Muscle layer of colon (tissue), 2 donors: Measurements from ENCODE around the gene DLG5.

Experiments used
- H3K27ac ChIP-seq: one replicate; pipeline ENCODE4 v1.7.0; 2013; ENCODE audit warnings: low read depth, mild to moderate bottlenecking, low read length, moderate library complexity
- H3K27me3 ChIP-seq, 2 donors: one replicate each; pipeline ENCODE4 v1.7.0; 2013; ENCODE audit warnings: low read length in 2 of 2, mild to moderate bottlenecking in 2 of 2; ENCODE audit not compliant: insufficient read depth in 2 of 2, control insufficient read depth in 1 of 2
- H3K36me3 ChIP-seq: one replicate; pipeline ENCODE4 v1.7.0; 2013; ENCODE audit warnings: mild to moderate bottlenecking, low read length; ENCODE audit not compliant: insufficient read depth
- H3K4me1 ChIP-seq: one replicate; pipeline ENCODE4 v1.7.0; 2013; ENCODE audit warnings: mild to moderate bottlenecking, low read length; ENCODE audit not compliant: insufficient read depth
- H3K4me3 ChIP-seq, 2 donors: one replicate each; pipeline ENCODE4 v1.7.0; 2013; ENCODE audit warnings: low read length in 2 of 2, low read depth in 1 of 2, mild to moderate bottlenecking in 1 of 2, moderate library complexity in 1 of 2
- H3K9ac ChIP-seq: one replicate; pipeline ENCODE4 v1.7.0; 2013; ENCODE audit warnings: low read length
- H3K9me3 ChIP-seq: one replicate; pipeline ENCODE4 v1.7.0; 2013; ENCODE audit warnings: mild to moderate bottlenecking, low read length
- donor health status: abdominal sarcoma.
- donor health status: Adenocarcinoma of cecum.

Gene DLG5

GRCh38 chr10:77884181-77884580 is 42.4 kb downstream of the DLG5 start:
- no peaks in the 10 kb centered on the region for H3K9me3 ChIP-seq
- H3K4me1 ChIP-seq, result peaks cover 51% of the 10 kb centered on the region
- H3K27me3 ChIP-seq, result no peaks in the 10 kb centered on the region
- no peaks in the 10 kb centered on the region for H3K36me3 ChIP-seq
- H3K4me3 ChIP-seq, result no peak overlapping the region
- no peak overlapping the region for H3K9ac ChIP-seq
- H3K27ac ChIP-seq, result no peak overlapping the region

GRCh38 chr10:77881636-77882035 is 44.9 kb downstream of the DLG5 start:
- Histone ChIP-seq H3K9ac (no peak overlapping the region), H3K27me3 (no peaks in the 10 kb centered on the region), H3K9me3 (no peaks in the 10 kb centered on the region), H3K4me3 (no peak overlapping the region), H3K4me1 (peaks cover 45% of the 10 kb centered on the region), H3K27ac (no peak overlapping the region), H3K36me3 (no peaks in the 10 kb centered on the region)

DNA sequence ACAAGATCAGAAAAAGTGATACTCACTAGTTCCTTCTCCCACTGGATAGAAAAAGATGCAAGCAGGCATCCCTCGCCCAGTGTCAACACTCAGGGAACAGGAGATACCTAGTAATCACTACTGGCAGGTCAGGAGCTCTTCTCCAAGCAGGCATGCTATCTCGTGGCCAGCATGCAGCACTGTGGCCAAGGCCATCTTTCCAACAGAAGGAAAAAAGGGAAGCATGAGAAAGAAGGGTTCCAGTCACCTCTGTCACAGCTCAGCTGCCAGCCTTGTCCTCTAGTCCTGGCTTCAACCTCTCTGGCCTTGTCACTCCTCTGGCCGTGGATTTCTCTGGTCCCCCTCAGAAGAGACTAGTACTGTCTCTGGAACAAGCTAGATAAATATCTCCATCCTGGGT is 45.3 kb downstream of the DLG5 start:
- Histone ChIP-seq H3K9ac (no peak overlapping the region), H3K36me3 (no peaks in the 10 kb centered on the region), H3K27me3 (no peaks in the 10 kb centered on the region), H3K4me1 (peaks cover 45% of the 10 kb centered on the region), H3K9me3 (no peaks in the 10 kb centered on the region), H3K4me3 (no peak overlapping the region), H3K27ac (no peak overlapping the region)

DNA sequence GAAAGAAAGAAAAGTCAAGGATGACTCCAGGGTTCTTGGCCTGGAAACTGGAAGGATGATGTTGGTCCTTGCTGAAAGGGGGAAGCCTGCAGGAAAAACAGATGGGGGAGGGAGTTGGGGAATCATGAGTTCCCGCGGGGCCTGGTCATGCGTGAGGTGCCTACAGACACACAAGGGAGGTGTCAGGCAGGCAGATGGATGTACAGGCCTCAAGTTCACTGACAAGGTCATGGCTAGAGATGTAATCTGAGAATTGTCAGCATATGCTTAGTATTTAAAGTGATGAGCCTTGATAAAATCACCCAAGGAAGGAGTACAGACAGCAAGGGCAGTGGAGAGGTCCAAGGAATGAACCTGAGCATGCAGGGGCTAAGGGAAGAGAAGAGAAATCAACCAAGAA is 46.8 kb downstream of the DLG5 start:
- Histone ChIP-seq H3K27me3 (no peaks in the 10 kb centered on the region), H3K9ac (no peak overlapping the region), H3K9me3 (no peaks in the 10 kb centered on the region), H3K4me3 (no peak overlapping the region), H3K27ac (no peak overlapping the region), H3K4me1 (peaks cover 49% of the 10 kb centered on the region), H3K36me3 (no peaks in the 10 kb centered on the region)

GRCh38 chr10:77879065-77879464 is 47.5 kb downstream of the DLG5 start:
- H3K27me3 ChIP-seq, result no peaks in the 10 kb centered on the region
- no peak overlapping the region for H3K4me3 ChIP-seq
- no peaks in the 10 kb centered on the region for H3K9me3 ChIP-seq
- H3K36me3 ChIP-seq, result no peaks in the 10 kb centered on the region
- H3K27ac ChIP-seq, result peak overlapping the region; percentile 71
- H3K4me1 ChIP-seq, result peaks cover 52% of the 10 kb centered on the region
- H3K9ac ChIP-seq, result no peak overlapping the region

DNA sequence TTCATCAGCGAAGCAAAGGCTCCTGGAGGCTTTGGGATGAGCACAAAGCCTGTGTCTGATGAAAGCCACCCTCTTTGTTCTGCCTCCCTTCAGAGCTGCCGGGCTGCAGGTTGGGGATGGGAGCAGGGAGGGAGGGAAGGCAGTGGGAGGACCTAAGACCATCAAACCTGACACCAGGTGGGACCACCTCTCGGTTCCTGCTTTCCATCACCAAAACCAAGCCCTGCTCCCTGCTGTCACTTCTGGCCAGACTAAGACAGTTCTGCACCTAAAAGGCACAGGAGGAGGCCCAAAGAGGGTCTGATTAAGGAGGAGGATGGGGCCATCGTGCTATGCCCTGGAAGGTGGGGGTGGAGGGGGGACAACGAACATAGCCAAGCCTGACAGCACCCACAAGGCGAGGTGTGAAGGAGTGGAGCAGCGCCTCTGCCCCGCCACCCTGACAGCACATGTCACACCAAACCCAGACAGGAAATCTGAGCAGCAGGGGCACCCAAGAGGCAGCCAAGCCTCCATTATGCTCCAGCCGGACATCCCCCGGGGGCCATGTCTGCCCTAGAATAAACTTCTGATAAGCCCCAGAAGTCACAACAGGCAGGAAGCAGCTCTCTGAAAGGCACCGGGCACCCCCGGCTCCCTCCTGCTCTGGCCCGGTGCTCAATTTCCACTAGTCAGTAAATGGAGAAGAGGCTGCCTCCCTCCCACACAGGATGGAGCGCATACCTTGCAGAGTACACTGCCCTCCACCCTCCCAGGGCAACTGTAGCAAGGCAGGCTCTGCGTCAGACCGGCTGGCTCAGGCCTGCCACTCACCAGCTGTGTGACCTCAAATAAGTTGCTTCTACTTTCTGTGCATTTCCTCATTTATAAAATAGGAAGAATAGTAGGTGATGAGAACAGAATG is 48.9 kb downstream of the DLG5 start:
- no peak overlapping the region for H3K9ac ChIP-seq
- H3K4me1 ChIP-seq, result peaks cover 65% of the 10 kb centered on the region
- H3K27ac ChIP-seq, result peak overlapping the region; percentile 74
- no peaks in the 10 kb centered on the region for H3K36me3 ChIP-seq
- no peak overlapping the region for H3K4me3 ChIP-seq
- H3K9me3 ChIP-seq, result no peaks in the 10 kb centered on the region
- H3K27me3 ChIP-seq, result no peaks in the 10 kb centered on the region

- Histone ChIP-seq H3K27ac (peak overlapping the region; percentile 74), H3K4me3 (no peak overlapping the region), H3K36me3 (no peaks in the 10 kb centered on the region), H3K27me3 (no peaks in the 10 kb centered on the region), H3K9me3 (no peaks in the 10 kb centered on the region), H3K9ac (no peak overlapping the region), H3K4me1 (peaks cover 73% of the 10 kb centered on the region)
Measured at GRCh38 chr10:77875730-77876129, 50.8 kb downstream of the DLG5 start.

GRCh38 chr10:77874872-77875271 is 51.7 kb downstream of the DLG5 start:
- Histone ChIP-seq H3K27ac (peak overlapping the region; percentile 74), H3K36me3 (no peaks in the 10 kb centered on the region), H3K4me3 (no peak overlapping the region), H3K9ac (no peak overlapping the region), H3K9me3 (no peaks in the 10 kb centered on the region), H3K4me1 (peaks cover 82% of the 10 kb centered on the region), H3K27me3 (no peaks in the 10 kb centered on the region)

GRCh38 chr10:77873536-77874380 is 52.8 kb downstream of the DLG5 start:
- Histone ChIP-seq H3K4me1 (peaks cover 87% of the 10 kb centered on the region), H3K9ac (peak overlapping the region; percentile 19), H3K4me3 (no peak overlapping the region), H3K36me3 (no peaks in the 10 kb centered on the region), H3K27me3 (no peaks in the 10 kb centered on the region), H3K27ac (peak overlapping the region; percentile 92), H3K9me3 (no peaks in the 10 kb centered on the region)

DNA sequence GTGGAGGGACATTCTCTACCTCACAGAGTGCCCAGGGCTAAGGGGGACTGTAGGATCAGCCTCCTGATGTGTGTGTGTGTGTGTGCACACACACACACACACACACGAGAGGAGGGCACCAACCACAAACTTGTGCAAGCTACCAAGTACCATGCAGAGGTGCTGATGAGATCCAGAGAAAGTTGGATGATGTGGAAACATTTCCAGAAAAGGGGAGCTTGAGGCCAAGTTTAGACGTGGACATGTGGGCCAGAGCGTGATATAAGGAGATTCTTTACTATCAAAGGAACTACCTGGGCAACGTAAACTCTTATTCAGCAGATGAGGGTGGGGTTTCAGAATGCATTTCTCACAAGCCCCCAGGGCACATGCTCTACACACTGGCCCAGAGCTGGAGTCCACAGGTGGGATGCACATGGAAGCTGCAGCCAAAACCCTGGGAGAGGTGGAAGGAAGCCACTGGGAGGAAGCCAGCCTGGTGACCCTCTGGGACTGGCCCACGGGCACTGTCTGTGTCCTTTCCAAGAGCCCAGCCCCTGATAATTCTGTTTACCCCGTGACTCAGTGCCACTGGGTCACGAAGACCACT is 53.5 kb downstream of the DLG5 start:
- peak overlapping the region; percentile 92 for H3K27ac ChIP-seq
- peaks cover 86% of the 10 kb centered on the region for H3K4me1 ChIP-seq

More for the DNA sequence above, 53.5 kb downstream of the DLG5 start:
- Histone ChIP-seq H3K4me3 (no peak overlapping the region), H3K9ac (peak overlapping the region; percentile 19), H3K27me3 (no peaks in the 10 kb centered on the region), H3K9me3 (no peaks in the 10 kb centered on the region), H3K36me3 (peaks cover 7% of the 10 kb centered on the region)
